Upper lobe of left lung (tissue), 4 donors: ENCODE data around the gene PLCB1.

Source experiments
- EP300 ChIP-seq, 4 donors: sonication (generic); formaldehyde crosslinking; IDR thresholded peaks; one replicate each; pipeline ENCODE4 v1.5.1; 2017; ENCODE audit warnings: antibody characterized with exemption in 4 of 4, control low read depth in 2 of 4
- POLR2A ChIP-seq, 4 donors: fragments of 450-650 bp; IDR thresholded peaks; one replicate each; pipeline ENCODE4 v1.5.1; 2016 to 2017; ENCODE audit warnings: antibody characterized with exemption in 4 of 4, mild to moderate bottlenecking in 2 of 4
- POLR2AphosphoS5 ChIP-seq, 2 donors: sonication (generic); formaldehyde crosslinking; IDR thresholded peaks; one replicate each; pipeline ENCODE4 v1.5.1; 2017; ENCODE audit warnings: antibody characterized with exemption in 2 of 2
- TF ChIP-seq, protein P1 (sequence below), 6 experiments: fragments of 450-650 bp in 4 of 6; fragments of 200-600 bp in 2 of 6; sonication (generic) in 2 of 6; IDR thresholded peaks; one replicate each; pipeline ENCODE4 v1.5.1; 2016 to 2019; ENCODE audit warnings: antibody characterized with exemption in 6 of 6

DNA sequence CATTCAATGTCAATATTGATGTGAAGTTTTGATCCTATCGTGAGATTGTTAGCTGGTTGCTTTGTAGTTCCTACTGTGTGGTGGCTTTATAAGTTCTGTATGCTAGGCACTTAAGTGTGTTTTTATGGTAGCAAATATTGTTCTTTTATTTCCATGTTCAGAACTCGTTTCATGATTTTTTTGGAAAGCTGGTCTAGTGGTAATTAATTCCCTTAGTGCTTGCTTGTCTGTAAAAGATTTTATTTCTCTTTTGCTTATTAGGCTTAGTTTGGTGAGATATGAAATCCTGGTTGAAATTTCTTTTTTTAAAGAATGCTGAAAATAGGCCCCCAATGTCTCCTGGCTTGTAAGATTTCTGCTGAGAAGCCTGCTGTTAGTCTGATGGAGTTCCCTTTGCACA lies 27.8 kb upstream of the PLCB1 start:
- no peak for TF ChIP-seq POLR2AphosphoS5 (IDR thresholded peaks at IDR 0.05)
- TF ChIP-seq, protein P1, sequence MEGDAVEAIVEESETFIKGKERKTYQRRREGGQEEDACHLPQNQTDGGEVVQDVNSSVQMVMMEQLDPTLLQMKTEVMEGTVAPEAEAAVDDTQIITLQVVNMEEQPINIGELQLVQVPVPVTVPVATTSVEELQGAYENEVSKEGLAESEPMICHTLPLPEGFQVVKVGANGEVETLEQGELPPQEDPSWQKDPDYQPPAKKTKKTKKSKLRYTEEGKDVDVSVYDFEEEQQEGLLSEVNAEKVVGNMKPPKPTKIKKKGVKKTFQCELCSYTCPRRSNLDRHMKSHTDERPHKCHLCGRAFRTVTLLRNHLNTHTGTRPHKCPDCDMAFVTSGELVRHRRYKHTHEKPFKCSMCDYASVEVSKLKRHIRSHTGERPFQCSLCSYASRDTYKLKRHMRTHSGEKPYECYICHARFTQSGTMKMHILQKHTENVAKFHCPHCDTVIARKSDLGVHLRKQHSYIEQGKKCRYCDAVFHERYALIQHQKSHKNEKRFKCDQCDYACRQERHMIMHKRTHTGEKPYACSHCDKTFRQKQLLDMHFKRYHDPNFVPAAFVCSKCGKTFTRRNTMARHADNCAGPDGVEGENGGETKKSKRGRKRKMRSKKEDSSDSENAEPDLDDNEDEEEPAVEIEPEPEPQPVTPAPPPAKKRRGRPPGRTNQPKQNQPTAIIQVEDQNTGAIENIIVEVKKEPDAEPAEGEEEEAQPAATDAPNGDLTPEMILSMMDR (IDR thresholded peaks at IDR 0.05): no peak
- TF ChIP-seq EP300 (IDR thresholded peaks at IDR 0.05): no peak
- no peak for TF ChIP-seq POLR2A (IDR thresholded peaks at IDR 0.05)
